ENCODE results near the gene C1QTNF1. TPM values are rescaled to one million over a fixed set of nuclear protein-coding genes. Genes with fewer than 3 reads are reported as not detected.

Gene C1QTNF1
- total RNA-seq, 1 experiment from 2014 or later: 19.9 TPM

DNA sequence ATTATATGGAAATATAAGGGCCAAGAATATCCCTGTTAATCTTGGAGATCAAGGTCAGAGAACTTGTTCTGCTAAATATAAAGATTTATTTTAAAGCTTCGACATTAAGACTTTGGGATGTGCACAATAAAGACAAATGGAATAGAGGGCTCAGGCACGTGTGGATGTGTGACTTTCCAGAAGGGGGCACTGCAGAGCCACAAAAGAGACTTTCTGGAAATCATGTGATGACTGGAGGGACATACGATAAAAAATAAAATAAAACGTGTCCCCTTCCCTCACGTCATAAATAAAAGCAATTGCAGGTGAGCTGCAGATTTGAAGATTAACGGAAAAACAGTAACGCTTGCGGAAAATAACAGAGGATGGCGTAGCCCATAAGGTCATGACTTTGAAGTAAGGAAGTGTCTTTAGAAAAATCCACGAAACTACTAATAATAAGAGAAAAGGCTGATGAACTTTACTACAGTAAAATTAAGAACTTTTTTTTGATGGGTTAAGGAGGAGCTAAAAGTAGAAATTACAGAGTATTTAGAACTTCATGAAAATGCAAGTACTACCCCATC is 41.2 kb downstream of the C1QTNF1 start:
- Histone ChIP-seq H3K9me3 (no peaks in the 10 kb centered on the region), H3K4me1 (no peaks in the 10 kb centered on the region), H3K36me3 (ENCODE audit: control insufficient read depth, insufficient read depth, low read length) (no peaks in the 10 kb centered on the region), H3K4me3 (ENCODE audit: low read depth, low read length) (no peak overlapping the region), H3K27me3 (replicated peaks; ENCODE audit: control insufficient read depth, insufficient read depth, low read length) (no peaks in the 10 kb centered on the region)
- Mint-ChIP-seq H3K27me3 (ENCODE audit: insufficient read depth, unreplicated experiment) (no peaks in the 10 kb centered on the region), H3K4me1 (ENCODE audit: low read depth, unreplicated experiment) (peaks cover 2% of the 10 kb centered on the region), H3K36me3 (ENCODE audit: insufficient read depth, unreplicated experiment) (no peaks in the 10 kb centered on the region), H3K4me3 (ENCODE audit: unreplicated experiment) (no peak overlapping the region), H3K27ac (ENCODE audit: unreplicated experiment) (no peak overlapping the region), H3K9me3 (ENCODE audit: unreplicated experiment) (no peaks in the 10 kb centered on the region)
- POLR2A ChIA-PET: no interaction called here
- TF ChIP-seq, protein P1, sequence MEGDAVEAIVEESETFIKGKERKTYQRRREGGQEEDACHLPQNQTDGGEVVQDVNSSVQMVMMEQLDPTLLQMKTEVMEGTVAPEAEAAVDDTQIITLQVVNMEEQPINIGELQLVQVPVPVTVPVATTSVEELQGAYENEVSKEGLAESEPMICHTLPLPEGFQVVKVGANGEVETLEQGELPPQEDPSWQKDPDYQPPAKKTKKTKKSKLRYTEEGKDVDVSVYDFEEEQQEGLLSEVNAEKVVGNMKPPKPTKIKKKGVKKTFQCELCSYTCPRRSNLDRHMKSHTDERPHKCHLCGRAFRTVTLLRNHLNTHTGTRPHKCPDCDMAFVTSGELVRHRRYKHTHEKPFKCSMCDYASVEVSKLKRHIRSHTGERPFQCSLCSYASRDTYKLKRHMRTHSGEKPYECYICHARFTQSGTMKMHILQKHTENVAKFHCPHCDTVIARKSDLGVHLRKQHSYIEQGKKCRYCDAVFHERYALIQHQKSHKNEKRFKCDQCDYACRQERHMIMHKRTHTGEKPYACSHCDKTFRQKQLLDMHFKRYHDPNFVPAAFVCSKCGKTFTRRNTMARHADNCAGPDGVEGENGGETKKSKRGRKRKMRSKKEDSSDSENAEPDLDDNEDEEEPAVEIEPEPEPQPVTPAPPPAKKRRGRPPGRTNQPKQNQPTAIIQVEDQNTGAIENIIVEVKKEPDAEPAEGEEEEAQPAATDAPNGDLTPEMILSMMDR (IDR thresholded peaks at IDR 0.05; ENCODE audit: insufficient read depth in 1 of 2, low read depth in 1 of 2, low read length in 1 of 2, severe bottlenecking in 1 of 2, unreplicated experiment in 1 of 2): peak; percentile 60 to 64
- CTCF ChIA-PET: no interaction called here
- DNase-seq: peak in 1 of 2 experiments; percentile 59
- BruUV-seq (replicated peaks): no TSS peak
- intact Hi-C loops (cut with micrococcal nuclease; ENCODE audit: unreplicated experiment): loop anchor here (1.0 kb wide), 1 partner anchor 17 kb away; no protein-coding TSS in a partner anchor

DNA sequence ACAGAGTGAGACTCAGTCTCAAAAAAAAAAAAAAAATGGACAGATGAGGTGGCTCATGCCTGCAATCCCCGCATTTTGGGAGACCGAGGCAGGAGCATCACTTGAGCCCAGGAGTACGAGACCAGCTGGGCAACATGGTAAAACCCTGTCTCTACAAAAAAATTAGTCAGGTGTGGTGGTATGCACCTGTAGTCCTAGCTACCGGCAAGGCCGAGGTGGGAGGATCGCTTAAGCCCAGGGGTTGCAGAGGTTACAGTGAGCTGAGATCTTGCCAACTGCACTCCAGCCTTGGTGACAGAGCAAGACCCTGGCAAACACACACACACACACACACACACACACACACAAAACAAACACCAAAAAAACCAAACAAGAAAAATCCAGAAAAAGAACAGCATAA is 43.0 kb downstream of the C1QTNF1 start:
- intact Hi-C loops (cut with micrococcal nuclease; ENCODE audit: unreplicated experiment): no loop called here
- POLR2A ChIA-PET: no interaction called here
- H3K9me3 ChIP-seq: no peaks in the 10 kb centered on the region
- no peaks in the 10 kb centered on the region for H3K36me3 Mint-ChIP-seq (ENCODE audit: insufficient read depth, unreplicated experiment)
- no peak overlapping the region for H3K27ac Mint-ChIP-seq (ENCODE audit: unreplicated experiment)
- no peaks in the 10 kb centered on the region for H3K9me3 Mint-ChIP-seq (ENCODE audit: unreplicated experiment)
- BruUV-seq (replicated peaks): no TSS peak
- H3K4me1 Mint-ChIP-seq (ENCODE audit: low read depth, unreplicated experiment): peaks cover 6% of the 10 kb centered on the region
- CTCF ChIA-PET: interaction anchor here (0.7 to 1.1 kb wide), 2 partner anchors 20 to 730 kb away, joined by 4 read pairs; partner anchors contain the start of gene CBX8
- H3K36me3 ChIP-seq (ENCODE audit: control insufficient read depth, insufficient read depth, low read length): no peaks in the 10 kb centered on the region
- TF ChIP-seq, protein P1 (IDR thresholded peaks at IDR 0.05; ENCODE audit: insufficient read depth in 1 of 2, low read depth in 1 of 2, low read length in 1 of 2, severe bottlenecking in 1 of 2, unreplicated experiment in 1 of 2): no peak
- H3K27me3 Mint-ChIP-seq (ENCODE audit: insufficient read depth, unreplicated experiment): no peaks in the 10 kb centered on the region
- H3K4me3 Mint-ChIP-seq (ENCODE audit: unreplicated experiment): no peak overlapping the region
- H3K4me1 ChIP-seq: no peaks in the 10 kb centered on the region
- DNase-seq: no peak
- H3K4me3 ChIP-seq (ENCODE audit: low read depth, low read length): no peak overlapping the region
- no peaks in the 10 kb centered on the region for H3K27me3 ChIP-seq (replicated peaks; ENCODE audit: control insufficient read depth, insufficient read depth, low read length)

DNA sequence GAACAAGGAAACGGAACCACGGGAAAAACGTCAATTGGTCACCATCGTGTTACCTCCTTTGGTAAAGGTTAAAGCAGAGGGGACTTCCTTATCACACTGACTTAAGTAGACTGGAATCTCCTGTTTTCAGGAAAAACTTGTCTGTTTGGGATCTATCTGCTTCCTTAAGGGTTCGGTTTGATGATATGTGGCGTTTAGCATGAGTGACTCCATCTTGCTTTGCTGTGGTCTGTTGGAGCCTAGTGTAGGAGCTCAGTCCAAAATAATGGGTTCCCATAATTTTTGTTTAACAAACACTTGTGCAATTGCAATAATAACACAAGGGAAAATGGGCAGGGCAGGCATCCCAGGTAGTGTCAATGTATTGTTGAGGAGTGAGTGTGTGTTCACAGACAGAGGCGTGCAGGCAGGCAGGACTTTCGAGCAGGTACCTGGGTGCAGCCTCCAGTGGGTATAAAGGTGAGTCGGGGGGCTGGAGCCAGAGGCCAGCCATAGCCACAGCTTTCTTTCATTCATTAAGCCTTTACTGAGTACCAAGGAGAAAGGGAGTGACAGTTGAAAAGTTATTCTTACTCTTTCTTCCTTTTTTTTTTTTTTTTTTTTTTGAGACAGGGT is 46.4 kb downstream of the C1QTNF1 start:
- CTCF ChIA-PET: interaction anchor here (0.9 kb wide), 1 partner anchor 25 kb away, joined by 4 read pairs; no protein-coding TSS in a partner anchor
- H3K9me3 ChIP-seq: no peaks in the 10 kb centered on the region
- no peak overlapping the region for H3K27ac Mint-ChIP-seq (ENCODE audit: unreplicated experiment)
- H3K9me3 Mint-ChIP-seq (ENCODE audit: unreplicated experiment): no peaks in the 10 kb centered on the region
- TF ChIP-seq, protein P1 (IDR thresholded peaks at IDR 0.05; ENCODE audit: insufficient read depth in 1 of 2, low read depth in 1 of 2, low read length in 1 of 2, severe bottlenecking in 1 of 2, unreplicated experiment in 1 of 2): no peak
- H3K27me3 Mint-ChIP-seq (ENCODE audit: insufficient read depth, unreplicated experiment): no peaks in the 10 kb centered on the region
- peaks cover 17% of the 10 kb centered on the region for H3K4me1 Mint-ChIP-seq (ENCODE audit: low read depth, unreplicated experiment)
- no peaks in the 10 kb centered on the region for H3K36me3 ChIP-seq (ENCODE audit: control insufficient read depth, insufficient read depth, low read length)
- POLR2A ChIA-PET: no interaction called here
- H3K36me3 Mint-ChIP-seq (ENCODE audit: insufficient read depth, unreplicated experiment): no peaks in the 10 kb centered on the region
- no peak overlapping the region for H3K4me3 Mint-ChIP-seq (ENCODE audit: unreplicated experiment)
- H3K4me3 ChIP-seq (ENCODE audit: low read depth, low read length): no peak overlapping the region
- no peaks in the 10 kb centered on the region for H3K27me3 ChIP-seq (replicated peaks; ENCODE audit: control insufficient read depth, insufficient read depth, low read length)
- H3K4me1 ChIP-seq: peaks cover 17% of the 10 kb centered on the region
- BruUV-seq (replicated peaks): no TSS peak
- intact Hi-C loops (cut with micrococcal nuclease; ENCODE audit: unreplicated experiment): no loop called here
- DNase-seq: no peak

All from Caco-2 (cell line).